GM18861 (cell line): ENCODE results near the gene TAF15.

Source experiments
- ATAC-seq: cut with Tn5 transposase; IDR thresholded peaks from one replicate; pipeline ENCODE4 v1.9.1; 2021; ENCODE audit not compliant: unreplicated experiment

The TAF15 gene

DNA sequence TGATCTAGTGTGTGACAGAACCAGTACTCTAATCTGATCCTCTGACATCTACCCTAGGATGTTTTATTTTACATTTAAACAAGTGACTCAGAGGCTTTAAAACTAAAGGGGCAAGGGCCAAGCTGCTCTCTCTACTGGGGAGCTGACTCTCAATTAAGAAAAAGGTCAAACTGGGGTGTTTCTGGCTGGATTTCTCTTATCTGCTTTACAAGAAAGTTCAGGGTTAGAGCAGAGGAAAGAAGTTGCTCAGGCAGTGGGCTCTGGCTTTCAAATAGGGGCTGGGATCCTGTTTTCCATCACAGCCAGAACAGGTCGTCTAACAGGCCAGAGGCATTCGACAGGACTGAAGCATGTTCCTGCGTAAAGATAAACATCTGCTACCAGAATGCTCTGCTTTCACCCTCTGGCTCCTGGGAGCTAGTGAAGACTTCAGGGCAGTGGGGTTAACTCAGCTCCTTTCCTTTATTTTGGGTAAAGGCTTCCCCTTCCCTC is 22.3 kb upstream of the TAF15 start:
- ATAC-seq, result no peak

DNA sequence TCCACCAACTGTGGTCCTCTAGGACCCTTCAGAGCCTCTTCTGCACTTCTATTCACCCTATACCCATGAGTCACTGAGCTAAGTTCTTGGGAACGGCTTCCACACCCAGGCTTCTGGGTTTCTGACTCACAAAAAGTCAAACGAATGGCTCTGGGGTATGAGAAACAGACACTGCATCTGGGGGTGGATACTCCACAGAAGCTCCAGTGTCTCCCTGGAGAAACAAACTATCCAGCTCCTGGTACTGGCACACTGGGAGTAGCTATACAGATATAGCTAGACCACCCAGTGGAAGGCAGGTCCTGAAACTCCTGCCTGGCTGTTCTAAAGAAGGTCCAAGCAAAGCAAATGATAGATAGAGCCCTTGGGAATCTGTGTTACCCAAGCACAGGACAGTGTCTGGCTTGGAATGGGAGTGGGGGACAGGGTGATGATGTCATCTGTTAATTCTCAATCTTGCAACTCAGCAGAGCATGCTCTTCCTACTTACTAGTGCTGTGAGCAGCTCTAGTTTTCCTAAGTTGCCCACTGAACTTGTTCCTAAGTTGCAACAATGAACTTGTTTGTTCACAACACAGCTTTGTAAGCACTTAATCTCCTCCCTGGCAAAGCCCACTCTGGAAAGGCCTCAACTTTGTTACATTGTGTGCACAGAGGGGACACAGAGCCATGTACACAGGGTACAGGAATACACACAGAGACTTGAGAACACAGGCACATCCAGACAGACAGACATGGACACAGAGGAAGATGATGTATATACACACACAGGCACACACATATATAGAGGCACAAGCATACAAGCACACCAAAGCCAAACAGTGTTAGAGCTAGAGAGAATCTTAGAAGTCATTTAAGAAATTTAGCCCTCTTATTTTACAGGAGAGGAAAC is 20.6 kb upstream of the TAF15 start:
- no peak for ATAC-seq

DNA sequence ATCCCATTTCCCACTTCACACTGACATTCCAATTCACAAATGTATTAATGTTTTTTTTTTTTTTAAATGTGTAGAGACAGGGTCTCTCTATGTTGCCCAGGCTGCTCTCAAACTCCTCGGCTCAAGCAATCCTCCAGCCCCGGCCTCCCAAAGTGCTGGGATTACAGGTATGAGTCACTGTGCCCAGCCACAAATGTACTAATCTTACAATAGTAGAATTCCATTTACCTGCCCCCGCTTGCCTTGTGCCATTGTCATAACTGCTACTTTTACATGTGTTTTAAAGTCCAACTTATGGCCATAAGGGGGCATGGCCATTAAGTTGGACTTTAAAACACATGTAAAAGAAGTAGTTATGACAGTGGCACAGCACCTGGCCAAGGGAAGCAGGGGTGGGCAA is 18.4 kb upstream of the TAF15 start:
- no peak for ATAC-seq

DNA sequence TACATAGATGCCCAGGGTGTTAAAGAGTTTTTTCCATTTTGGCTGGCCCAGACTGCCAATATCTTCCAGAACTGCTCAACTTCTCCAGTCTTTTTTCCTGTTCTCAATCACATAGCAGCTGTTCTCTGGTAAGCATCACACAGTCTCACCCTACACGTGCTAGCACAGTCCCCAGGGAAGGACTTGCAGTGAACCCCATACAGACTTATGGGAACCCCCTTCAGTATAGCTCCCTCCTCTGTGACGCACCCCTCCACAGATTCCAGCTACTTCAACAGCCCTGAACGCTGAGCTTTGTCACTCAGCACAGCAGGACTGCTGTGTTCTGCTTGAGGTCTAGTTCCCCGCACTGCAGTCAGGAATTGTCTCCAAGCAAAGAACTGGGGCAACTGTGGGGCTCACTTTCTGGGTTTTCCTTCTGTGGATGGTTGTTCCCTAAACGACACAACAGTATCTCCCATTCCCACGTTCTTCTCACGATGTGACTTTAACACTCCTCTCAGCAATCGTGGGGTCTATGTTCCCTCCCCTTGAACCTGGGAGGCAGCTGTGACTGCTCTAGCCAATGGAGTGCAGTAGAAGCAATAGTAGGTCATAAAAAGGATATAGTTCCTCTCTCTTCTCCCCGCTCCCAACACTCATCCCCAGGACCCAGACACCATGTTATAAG is 17.5 kb upstream of the TAF15 start:
- no peak for ATAC-seq

DNA sequence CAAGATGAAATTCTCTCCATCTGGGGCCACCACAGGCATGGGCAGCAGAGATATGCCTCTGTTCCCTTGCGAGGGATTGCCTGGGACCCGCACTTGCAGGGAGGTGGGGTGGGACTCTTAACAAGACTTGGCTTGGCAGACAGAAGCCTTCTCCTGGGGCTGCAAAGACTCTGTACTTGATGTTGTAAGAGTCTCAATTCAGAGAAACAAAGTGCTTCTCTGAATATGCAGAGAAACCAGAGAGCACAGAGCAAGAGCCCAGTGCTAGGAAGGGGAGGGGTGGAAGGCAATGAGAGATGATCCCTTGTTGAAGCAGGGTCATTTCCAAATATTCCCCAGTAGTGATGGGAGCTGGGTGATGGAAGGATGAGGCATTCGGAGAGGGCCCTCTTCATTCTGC is 16.0 kb upstream of the TAF15 start:
- no peak for ATAC-seq

DNA sequence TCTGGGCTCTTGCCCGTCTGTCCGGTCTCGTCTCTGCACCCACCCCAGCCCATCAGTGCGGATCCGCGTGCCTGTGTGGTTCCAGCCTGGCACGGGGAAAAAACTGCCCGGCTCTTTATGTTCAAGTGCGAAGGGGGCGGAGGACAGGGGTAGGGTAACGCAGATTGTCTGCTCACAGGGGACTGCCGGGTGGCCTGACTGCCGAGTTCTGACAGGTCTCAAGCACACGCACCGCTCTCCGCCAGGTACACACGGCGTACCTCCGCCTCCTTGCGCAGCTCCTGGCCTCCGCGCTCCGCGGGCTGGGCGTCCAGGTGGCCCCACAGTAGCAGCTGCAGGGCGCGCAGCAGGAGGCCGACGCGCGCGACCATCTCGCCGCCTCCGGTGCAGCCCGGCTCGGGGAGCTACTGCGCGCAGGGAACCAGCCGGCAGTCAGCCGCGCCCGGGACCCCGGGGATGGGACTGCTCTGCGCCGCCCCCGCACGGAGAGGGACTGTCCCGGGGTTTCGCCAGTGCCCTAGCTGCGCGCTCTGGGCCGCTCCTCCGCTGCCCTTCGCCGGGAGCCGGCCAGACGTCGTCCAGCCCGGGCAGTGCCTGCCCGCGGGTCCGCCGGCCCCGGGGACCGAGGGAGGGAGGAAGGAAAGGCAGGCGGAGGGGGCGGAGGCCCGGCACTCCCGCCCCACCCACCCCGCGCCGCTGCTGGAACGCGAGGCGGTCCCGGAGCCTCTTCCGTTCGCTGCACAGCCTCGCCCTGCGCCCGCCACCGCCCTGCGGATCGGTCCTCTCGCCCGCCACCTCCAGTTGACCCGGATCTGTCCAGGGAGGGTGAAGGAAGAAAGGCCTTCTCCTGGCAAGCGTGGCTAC is 14.0 kb upstream of the TAF15 start, which contains the start of gene MMP28:
Gene MMP28 (minus strand): TSS at position 635 of the 864 bp plus-strand sequence. CDS start 264 bp downstream, at position 371.
- ATAC-seq, result no peak

DNA sequence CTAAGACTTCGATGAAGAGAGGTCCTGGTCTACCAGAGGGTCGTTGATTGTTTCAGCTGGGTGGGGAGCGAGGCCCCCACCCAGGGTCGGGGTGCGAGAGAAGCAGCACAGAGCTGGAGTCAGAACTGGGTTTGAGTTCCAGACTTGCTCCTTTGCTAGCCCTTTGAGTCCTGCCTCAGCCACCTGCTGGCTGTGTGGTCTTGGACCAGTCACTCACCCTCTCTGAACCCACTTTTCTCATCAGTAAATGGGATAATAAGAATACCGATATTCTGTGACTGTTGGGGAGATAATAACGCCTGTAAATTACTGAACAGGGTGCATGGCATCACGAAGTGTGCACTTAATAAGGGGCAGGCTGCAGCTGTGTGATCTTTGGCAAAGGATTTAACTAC is 13.4 kb upstream of the TAF15 start:
- no peak for ATAC-seq

DNA sequence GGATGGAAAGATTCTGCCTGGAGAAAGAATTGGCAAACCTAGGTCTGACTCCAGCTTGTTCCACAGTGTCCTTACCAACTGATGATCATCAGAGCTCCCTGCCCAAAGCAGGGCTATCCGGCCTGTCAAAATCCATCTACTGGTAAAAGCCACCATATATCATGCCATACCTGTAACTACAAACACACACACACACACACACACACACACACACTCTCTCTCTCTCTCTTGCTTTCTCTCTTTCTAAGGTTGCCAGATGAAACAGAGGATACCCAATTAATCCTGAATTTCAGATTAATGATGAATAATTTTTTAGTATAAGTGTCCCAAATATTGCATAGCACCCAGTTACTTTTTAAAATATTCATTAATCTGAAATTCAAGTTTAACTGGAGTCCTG is 12.3 kb upstream of the TAF15 start:
- ATAC-seq, result no peak

DNA sequence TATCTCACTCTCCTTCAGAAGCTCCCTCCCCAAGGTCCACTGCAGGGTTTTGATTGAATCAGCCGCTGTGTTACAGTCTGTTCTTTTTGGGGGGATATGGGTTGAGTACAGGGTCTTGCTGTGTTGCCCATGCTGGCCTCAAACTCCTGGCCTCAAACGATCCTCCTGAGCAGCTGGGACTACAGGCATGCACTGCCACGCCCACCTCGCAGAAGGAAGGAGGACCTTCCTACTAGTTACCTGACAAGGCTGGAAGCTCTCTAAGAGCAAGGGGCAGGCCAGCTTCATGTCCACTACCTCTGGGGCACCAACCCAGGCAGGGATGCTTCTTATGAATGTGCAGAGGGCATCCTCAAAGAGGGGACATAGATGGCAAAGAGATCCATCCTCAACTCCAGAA is 11.9 kb upstream of the TAF15 start:
- no peak for ATAC-seq

DNA sequence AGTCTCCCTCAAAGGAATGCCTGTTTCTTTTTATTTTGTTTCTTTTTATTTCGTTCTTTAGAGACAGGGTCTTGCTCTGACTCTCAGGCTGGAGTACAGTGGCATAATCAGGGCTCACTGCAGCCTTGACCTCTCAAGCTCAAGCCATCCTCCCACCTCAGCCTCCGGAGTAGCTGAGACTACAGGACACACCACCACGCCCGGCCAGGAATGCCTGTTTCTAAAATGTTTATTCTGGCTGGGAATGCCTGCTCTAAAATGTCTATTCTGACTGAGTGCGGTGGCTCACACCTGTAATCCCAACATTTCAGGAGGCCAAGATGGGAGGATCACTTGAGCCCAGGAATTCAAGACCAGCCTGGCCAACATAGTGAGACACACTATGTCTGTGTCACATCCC is 11.4 kb upstream of the TAF15 start:
- ATAC-seq, result no peak

DNA sequence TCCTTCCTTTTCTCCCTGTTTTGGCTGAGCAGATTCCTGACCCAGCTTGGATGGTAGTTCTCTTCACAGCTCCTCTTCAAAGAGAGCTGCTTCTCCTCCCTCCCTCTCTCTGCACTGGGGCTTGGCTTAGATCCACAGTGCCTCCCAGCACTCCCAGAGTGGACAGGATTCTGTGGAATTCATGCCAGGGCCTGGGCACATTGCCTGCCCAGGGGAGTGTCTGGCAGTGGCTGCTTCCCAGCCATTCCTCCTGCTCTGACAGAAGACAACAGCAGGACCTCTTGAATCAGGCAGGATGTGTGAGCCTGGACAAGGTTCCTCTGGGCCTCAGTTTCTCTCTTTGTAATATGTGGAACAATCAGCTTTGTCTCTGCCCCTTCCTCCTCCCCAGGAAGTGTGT is 9.3 kb upstream of the TAF15 start:
- ATAC-seq, result no peak

DNA sequence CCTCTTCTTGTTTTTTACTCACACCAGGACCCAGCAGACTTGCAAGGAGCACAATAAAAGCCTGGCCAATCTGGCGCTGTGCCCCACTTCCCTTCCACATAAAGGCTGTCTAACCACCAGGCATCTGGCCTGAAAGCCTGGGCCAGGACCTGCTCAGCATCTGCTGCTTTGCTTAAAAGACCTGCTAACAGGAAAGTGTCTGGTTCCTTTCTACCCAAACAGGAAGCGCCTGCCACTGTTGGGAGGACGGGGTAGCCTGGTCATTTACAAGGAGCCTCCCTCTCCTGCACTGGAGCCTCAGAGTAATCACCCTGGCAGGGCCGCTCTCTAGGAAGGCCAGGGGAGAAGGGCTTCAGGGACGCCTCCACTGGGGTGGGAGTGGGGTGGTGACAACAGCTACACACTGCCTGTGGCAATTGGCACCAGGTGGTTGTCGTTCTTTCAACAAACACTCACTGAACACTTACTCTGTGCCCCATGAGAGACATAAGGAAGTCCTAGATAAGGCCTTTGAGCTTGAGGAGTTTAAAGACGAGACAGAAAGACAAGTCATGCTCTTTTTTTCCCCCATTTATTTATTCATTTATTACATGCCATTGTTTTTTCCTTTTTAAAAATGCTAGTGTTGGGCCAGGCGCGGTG is 7.6 kb upstream of the TAF15 start:
- ATAC-seq, result no peak

DNA sequence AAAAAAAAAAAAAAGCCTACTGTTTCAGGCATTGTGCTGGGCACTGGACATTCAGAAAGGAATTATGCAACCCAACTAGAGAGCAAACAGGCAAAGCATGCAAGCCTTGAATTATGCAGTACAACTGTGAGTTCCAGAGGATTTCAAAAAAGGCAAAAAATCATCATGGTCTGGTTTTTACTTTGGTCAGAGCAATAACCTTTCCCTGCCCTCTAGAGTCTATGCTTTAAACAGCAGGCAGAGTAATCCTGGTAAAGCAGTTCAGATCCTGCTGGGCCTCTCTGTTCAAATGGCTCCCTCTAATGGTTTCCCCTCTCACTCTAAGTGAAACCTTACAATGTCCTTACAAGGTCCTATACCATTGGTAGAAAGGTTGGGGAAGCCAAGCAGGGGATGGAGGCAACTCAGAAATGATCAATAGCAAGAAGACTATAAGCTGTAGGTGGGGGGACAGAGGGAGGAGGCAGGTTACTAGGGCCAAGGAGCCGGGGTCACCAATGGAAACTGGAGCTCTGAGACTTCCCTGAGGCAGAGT is 4.6 kb upstream of the TAF15 start:
- ATAC-seq, result no peak

DNA sequence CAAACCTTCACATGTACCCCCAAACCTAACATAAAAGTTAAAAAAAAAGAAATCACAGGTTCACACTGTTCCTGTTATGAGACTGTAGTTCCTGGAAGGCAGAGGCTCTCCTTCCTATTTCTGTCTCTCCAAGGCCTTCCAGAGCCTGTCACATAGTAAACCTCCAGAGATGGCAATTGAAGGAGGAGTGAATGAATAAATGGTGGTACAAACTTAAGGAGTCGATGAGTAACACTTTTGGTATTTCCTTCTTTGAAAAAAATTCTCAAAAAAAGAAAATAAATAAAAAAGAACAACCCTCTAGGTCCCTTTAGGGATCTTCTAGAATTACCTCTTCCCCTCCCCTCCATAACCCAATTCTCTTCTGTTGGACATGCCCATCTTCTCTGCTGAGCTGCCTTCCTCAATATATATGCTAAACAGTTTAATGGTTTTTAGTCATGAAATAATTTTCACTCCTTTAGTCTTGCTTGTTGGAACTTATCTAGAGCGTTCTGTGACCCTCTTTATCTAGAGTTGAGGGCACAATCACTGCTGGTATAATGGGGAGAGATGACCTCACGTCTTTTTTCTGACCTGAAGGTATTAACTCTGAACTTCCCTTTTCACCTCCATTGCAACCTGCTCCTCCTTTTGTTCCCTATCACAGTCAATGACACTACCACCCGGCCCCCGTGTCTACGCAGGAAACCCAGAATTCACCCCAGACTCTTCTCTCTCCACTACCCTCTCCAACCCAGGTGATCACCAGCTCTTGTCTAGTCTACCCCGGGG is 1.7 kb upstream of the TAF15 start:
- ATAC-seq, result no peak

DNA sequence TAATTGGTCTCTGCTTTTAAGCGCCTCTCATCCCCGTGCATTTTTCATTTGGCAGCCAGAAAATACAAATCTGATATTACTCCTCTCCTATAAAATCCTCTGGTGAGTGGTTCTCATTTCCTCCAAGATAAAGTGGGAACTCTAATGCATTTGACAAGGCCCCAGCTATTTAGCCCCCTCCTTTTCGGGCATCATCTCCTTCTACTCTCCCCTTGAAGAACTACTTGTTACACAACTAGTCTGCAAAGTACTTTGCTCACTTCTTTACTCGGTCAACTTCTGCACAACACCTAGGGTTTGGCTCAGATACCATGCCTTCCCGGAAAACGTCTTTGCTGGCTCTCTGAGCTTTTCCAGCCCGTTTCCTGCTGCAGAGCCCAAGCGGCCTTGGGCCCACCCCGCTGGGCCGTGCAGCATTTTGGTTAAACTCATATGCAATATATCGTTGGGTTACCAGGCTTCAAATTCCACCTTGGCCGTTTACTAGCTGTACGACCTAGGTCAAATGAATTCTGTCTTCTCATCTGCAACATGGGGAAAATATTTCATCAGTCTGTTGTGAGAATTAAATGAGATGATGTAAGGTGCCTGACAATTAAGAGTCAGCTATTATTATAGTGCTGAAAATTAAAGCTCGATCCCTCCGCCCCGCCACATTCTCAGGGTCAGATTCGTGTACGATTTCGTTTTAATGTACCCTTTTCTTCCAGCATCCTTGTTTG is 883 bp upstream of the TAF15 start:
- no peak for ATAC-seq

DNA sequence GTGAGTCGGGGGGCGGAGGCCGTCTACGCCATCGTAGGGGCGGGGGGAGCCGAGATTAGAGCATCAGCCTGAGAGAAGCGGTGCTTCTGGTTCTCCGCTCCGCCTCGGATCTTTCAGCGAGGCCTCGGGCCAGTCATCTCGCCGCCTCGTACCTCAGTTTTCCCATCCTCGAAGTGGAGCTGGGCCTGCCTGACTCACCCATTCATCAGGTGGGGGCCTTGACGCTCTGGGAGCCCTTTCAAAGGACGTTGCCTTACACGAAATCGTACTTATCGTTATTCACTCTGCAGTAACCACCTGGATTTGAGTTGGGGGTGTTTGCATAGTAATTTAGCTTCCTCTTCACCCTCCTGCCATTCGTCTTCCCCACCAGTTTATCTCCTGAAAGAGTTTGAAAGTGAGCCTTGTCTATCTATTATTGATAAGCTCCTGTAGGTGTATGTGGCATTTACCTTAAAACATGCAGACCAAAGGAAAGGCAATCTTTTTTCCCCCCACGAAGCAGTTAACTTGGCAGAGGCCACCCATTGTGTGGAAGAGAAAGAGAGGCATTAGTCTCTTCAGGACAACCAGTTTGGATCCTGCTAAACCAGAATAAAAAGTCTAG is 674 bp downstream of the TAF15 start:
- no peak for ATAC-seq

DNA sequence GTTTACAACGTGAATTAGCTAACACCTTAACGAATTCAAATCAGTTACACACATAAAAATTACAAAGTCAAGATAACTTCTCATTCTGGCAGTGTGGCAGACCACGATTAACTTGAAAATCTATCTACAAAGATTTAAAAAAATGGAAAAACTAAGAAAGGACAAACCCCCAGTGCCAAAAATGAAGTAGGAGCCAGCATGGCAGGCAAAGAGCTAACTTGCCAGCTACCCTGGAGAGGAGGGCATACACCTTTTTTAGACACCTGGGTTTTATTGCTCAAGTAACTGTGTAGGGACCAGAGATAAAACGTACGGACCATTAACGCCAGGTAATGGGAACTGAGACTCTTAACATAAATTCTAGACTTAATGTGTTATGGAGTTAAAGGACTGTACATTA is 2.5 kb downstream of the TAF15 start:
- no peak for ATAC-seq

DNA sequence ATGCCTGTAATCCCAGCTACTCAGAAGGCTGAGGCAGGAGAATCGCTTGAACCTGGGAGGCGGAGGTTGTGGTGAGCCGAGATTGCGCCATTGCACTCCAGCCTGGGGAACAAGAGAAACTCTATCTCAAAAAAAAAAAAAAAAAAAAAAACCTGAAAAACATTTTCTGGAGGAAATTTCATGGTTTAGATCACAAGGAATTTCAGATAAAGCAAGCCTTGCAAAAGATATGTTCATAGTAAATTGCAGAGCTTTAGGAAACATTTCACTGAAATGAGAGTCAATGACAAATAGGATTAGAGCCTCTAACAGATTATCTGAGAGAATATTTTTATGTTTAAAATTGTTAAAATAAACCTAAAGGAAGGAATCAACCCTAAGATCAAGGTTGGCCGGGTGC is 3.2 kb downstream of the TAF15 start:
- no peak for ATAC-seq

DNA sequence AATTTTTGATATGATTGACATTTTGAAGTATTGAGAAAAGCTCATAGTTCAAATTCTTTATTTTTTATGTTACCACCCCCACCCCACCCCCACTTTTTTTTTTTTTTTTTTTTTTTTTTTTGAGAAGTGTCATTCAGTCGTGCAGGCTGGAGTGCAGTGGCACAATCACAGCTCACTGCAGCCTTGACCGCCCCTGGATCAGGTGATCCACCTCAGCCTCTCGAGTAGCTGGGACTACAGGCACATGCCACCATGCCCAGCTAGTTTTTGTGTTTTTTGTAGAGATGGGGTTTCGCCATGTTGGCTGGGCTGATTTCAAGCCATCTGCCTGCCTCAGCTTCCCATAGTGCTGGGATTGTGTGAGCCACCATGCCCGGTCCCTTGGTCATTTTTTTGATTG is 7.4 kb downstream of the TAF15 start:
- ATAC-seq, result no peak
